Activated CD4-positive, alpha-beta T cell treated with anti-CD3 and anti-CD28 coated beads, Interleukin-2, amount 10 ng/mL, durations not matched to agents 24 days and 14 days (primary cell): ENCODE measurements around the gene CHN1. TPM values are rescaled to one million over a fixed set of nuclear protein-coding genes. Genes with fewer than 3 reads are reported as not detected.

Experiments used
- DNase-seq: peaks from one replicate; pipeline ENCODE4 v3.0.0; 2022
- H3K27ac Mint-ChIP-seq: one replicate; pipeline ENCODE4 v1.8.0; 2022; ENCODE audit warnings: mild to moderate bottlenecking, mixed read lengths
- H3K27me3 Mint-ChIP-seq: one replicate; pipeline ENCODE4 v1.8.0; 2022; ENCODE audit warnings: mixed read lengths
- H3K36me3 Mint-ChIP-seq: one replicate; pipeline ENCODE4 v1.8.0; 2022; ENCODE audit warnings: low read depth, mild to moderate bottlenecking, mixed read lengths
- H3K4me1 Mint-ChIP-seq: one replicate; pipeline ENCODE4 v1.8.0; 2021; ENCODE audit warnings: mixed read lengths
- H3K4me3 Mint-ChIP-seq: one replicate; pipeline ENCODE4 v1.8.0; 2022; ENCODE audit warnings: mild to moderate bottlenecking, moderate library complexity, mixed read lengths
- H3K9me3 Mint-ChIP-seq: one replicate; pipeline ENCODE4 v1.8.0; 2021; ENCODE audit warnings: mixed read lengths
- intact Hi-C: fragments of 100-400 bp; cut with micrococcal nuclease; formaldehyde crosslinking; loops from one replicate; pipeline ENCODE4 v1.15.1; 2023
- total RNA-seq: library from RNA; stranded (reverse); gene quantifications from 2 replicates; pipeline ENCODE4 v1.2.3, GENCODE V29; 2022

Gene CHN1
- total RNA-seq, 1 donor from 2014 or later: 3.1 TPM

GRCh38 chr2:174877751-174878150, 127.4 kb downstream of the CHN1 start:
- Mint-ChIP-seq H3K4me1 (no peaks in the 10 kb centered on the region), H3K27me3 (peaks cover 7% of the 10 kb centered on the region), H3K36me3 (no peaks in the 10 kb centered on the region), H3K9me3 (no peaks in the 10 kb centered on the region), H3K27ac (no peak overlapping the region), H3K4me3 (no peak overlapping the region)
- no peak for DNase-seq
- intact Hi-C loops: no loop called here

GRCh38 chr2:174877301-174877700, 127.9 kb downstream of the CHN1 start:
- intact Hi-C loops: no loop called here
- no peak for DNase-seq
- Mint-ChIP-seq H3K27ac (no peak overlapping the region), H3K9me3 (no peaks in the 10 kb centered on the region), H3K4me3 (no peak overlapping the region), H3K27me3 (peaks cover 7% of the 10 kb centered on the region), H3K36me3 (no peaks in the 10 kb centered on the region), H3K4me1 (no peaks in the 10 kb centered on the region)

GRCh38 chr2:174874085-174874484, 131.1 kb downstream of the CHN1 start:
- H3K27me3 Mint-ChIP-seq: peaks cover 7% of the 10 kb centered on the region
- no peak for DNase-seq
- no peak overlapping the region for H3K4me3 Mint-ChIP-seq
- intact Hi-C loops: no loop called here
- peaks cover 6% of the 10 kb centered on the region for H3K9me3 Mint-ChIP-seq
- no peaks in the 10 kb centered on the region for H3K36me3 Mint-ChIP-seq
- no peak overlapping the region for H3K27ac Mint-ChIP-seq
- H3K4me1 Mint-ChIP-seq: no peaks in the 10 kb centered on the region

GRCh38 chr2:174873471-174873870, 131.7 kb downstream of the CHN1 start:
- H3K4me1 Mint-ChIP-seq: no peaks in the 10 kb centered on the region
- no peak overlapping the region for H3K27ac Mint-ChIP-seq
- intact Hi-C loops: no loop called here

GRCh38 chr2:174870787-174871186, 134.4 kb downstream of the CHN1 start:
- no peak overlapping the region for H3K27ac Mint-ChIP-seq
- no peaks in the 10 kb centered on the region for H3K36me3 Mint-ChIP-seq
- peaks cover 6% of the 10 kb centered on the region for H3K9me3 Mint-ChIP-seq
- H3K27me3 Mint-ChIP-seq: peaks cover 5% of the 10 kb centered on the region
- no peaks in the 10 kb centered on the region for H3K4me1 Mint-ChIP-seq
- DNase-seq: no peak
- H3K4me3 Mint-ChIP-seq: no peak overlapping the region
- intact Hi-C loops: no loop called here

More at GRCh38 chr2:174873471-174873870, 131.7 kb downstream of the CHN1 start:
- H3K4me3 Mint-ChIP-seq: no peak overlapping the region
- peaks cover 7% of the 10 kb centered on the region for H3K27me3 Mint-ChIP-seq
- peaks cover 6% of the 10 kb centered on the region for H3K9me3 Mint-ChIP-seq
- DNase-seq: no peak
- H3K36me3 Mint-ChIP-seq: no peaks in the 10 kb centered on the region

GRCh38 chr2:174868878-174869277, 136.3 kb downstream of the CHN1 start:
- peaks cover 8% of the 10 kb centered on the region for H3K27me3 Mint-ChIP-seq
- H3K27ac Mint-ChIP-seq: no peak overlapping the region
- no peak overlapping the region for H3K4me3 Mint-ChIP-seq
- H3K9me3 Mint-ChIP-seq: peaks cover 6% of the 10 kb centered on the region
- H3K4me1 Mint-ChIP-seq: no peaks in the 10 kb centered on the region
- DNase-seq: no peak
- intact Hi-C loops: no loop called here
- no peaks in the 10 kb centered on the region for H3K36me3 Mint-ChIP-seq

GRCh38 chr2:174866421-174866820, 138.8 kb downstream of the CHN1 start:
- Mint-ChIP-seq H3K4me1 (no peaks in the 10 kb centered on the region), H3K27ac (no peak overlapping the region), H3K4me3 (no peak overlapping the region), H3K27me3 (peaks cover 12% of the 10 kb centered on the region), H3K9me3 (peaks cover 6% of the 10 kb centered on the region), H3K36me3 (no peaks in the 10 kb centered on the region)
- intact Hi-C loops: no loop called here
- no peak for DNase-seq

GRCh38 chr2:174863183-174863582, 142.0 kb downstream of the CHN1 start:
- Mint-ChIP-seq H3K27ac (no peak overlapping the region), H3K9me3 (no peaks in the 10 kb centered on the region), H3K36me3 (no peaks in the 10 kb centered on the region), H3K4me3 (no peak overlapping the region), H3K4me1 (no peaks in the 10 kb centered on the region), H3K27me3 (peaks cover 12% of the 10 kb centered on the region)
- no peak for DNase-seq
- intact Hi-C loops: no loop called here

- Mint-ChIP-seq H3K27ac (no peak overlapping the region), H3K27me3 (peaks cover 7% of the 10 kb centered on the region), H3K4me3 (no peak overlapping the region), H3K4me1 (no peaks in the 10 kb centered on the region), H3K36me3 (no peaks in the 10 kb centered on the region), H3K9me3 (no peaks in the 10 kb centered on the region)
- intact Hi-C loops: no loop called here
- no peak for DNase-seq
Measured at GRCh38 chr2:174859563-174860169, 145.5 kb downstream of the CHN1 start.

- H3K4me3 Mint-ChIP-seq: no peak overlapping the region
- H3K36me3 Mint-ChIP-seq: no peaks in the 10 kb centered on the region
- peaks cover 7% of the 10 kb centered on the region for H3K27me3 Mint-ChIP-seq
- no peaks in the 10 kb centered on the region for H3K4me1 Mint-ChIP-seq
- H3K9me3 Mint-ChIP-seq: no peaks in the 10 kb centered on the region
- no peak for DNase-seq
- no peak overlapping the region for H3K27ac Mint-ChIP-seq
- intact Hi-C loops: no loop called here
Measured at GRCh38 chr2:174858745-174859144, 146.4 kb downstream of the CHN1 start.

GRCh38 chr2:174856447-174856846, 148.7 kb downstream of the CHN1 start:
- Mint-ChIP-seq H3K4me3 (no peak overlapping the region), H3K36me3 (no peaks in the 10 kb centered on the region), H3K27ac (no peak overlapping the region), H3K4me1 (no peaks in the 10 kb centered on the region), H3K27me3 (peaks cover 7% of the 10 kb centered on the region), H3K9me3 (peaks cover 9% of the 10 kb centered on the region)
- no peak for DNase-seq
- intact Hi-C loops: no loop called here

GRCh38 chr2:174846941-174847938, 157.9 kb downstream of the CHN1 start:
- Mint-ChIP-seq H3K9me3 (no peaks in the 10 kb centered on the region), H3K27me3 (peaks cover 2% of the 10 kb centered on the region), H3K27ac (no peak overlapping the region), H3K4me1 (peaks cover 14% of the 10 kb centered on the region), H3K36me3 (no peaks in the 10 kb centered on the region), H3K4me3 (peak overlapping the region; percentile 45)
- intact Hi-C loops: no loop called here
- DNase-seq: no peak

GRCh38 chr2:174846218-174846617, 159.0 kb downstream of the CHN1 start:
- H3K4me3 Mint-ChIP-seq: no peak overlapping the region
- intact Hi-C loops: no loop called here
- H3K36me3 Mint-ChIP-seq: no peaks in the 10 kb centered on the region
- no peak for DNase-seq
- H3K4me1 Mint-ChIP-seq: peaks cover 14% of the 10 kb centered on the region
- H3K27ac Mint-ChIP-seq: no peak overlapping the region
- H3K27me3 Mint-ChIP-seq: no peaks in the 10 kb centered on the region
- no peaks in the 10 kb centered on the region for H3K9me3 Mint-ChIP-seq

- DNase-seq: no peak
- no peaks in the 10 kb centered on the region for H3K9me3 Mint-ChIP-seq
- peaks cover 14% of the 10 kb centered on the region for H3K4me1 Mint-ChIP-seq
- intact Hi-C loops: loop anchor here (1.0 kb wide), 1 partner anchor 9 kb away; no protein-coding TSS in a partner anchor
- H3K4me3 Mint-ChIP-seq: no peak overlapping the region
- no peaks in the 10 kb centered on the region for H3K27me3 Mint-ChIP-seq
- no peak overlapping the region for H3K27ac Mint-ChIP-seq
- H3K36me3 Mint-ChIP-seq: no peaks in the 10 kb centered on the region
Measured at GRCh38 chr2:174844295-174844708, 160.9 kb downstream of the CHN1 start.
